WERI-Rb-1 (cell line): ENCODE data around the gene KIF1C.
A peak's percentile ranks its signal among the peaks of the same experiment; 100 is the strongest.
"Not testable (repeated sequence)": the region's sequence is repeated elsewhere in the genome, so short reads cannot be mapped to it uniquely, and the experiment has no call there.

Experiments
- DNase-seq: peaks from one replicate; pipeline ENCODE4 v3.0.0-alpha.2; 2020
- H3K27ac ChIP-seq: fragments of 250-450 bp; sonication (Bioruptor Pico); 2 replicates; pipeline ENCODE4 v1.5.1; 2020; ENCODE audit warnings: mild to moderate bottlenecking, moderate library complexity
- H3K27me3 ChIP-seq: fragments of 250-450 bp; sonication (Bioruptor Pico); 2 replicates; pipeline ENCODE4 v1.5.1; 2021; ENCODE audit warnings: mild to moderate bottlenecking, low read depth, moderate library complexity; ENCODE audit not compliant: insufficient read depth, severe bottlenecking
- H3K36me3 ChIP-seq: fragments of 250-450 bp; sonication (Bioruptor Pico); 2 replicates; pipeline ENCODE4 v1.5.1; 2020; ENCODE audit warnings: mild to moderate bottlenecking, moderate library complexity
- H3K4me3 ChIP-seq: 2 replicates; pipeline ENCODE4 v1.5.1; 2011; ENCODE audit warnings: low read depth, mild to moderate bottlenecking, control low read depth, low read length
- H3K9me3 ChIP-seq: fragments of 250-450 bp; sonication (Bioruptor Pico); 2 replicates; pipeline ENCODE4 v1.5.1; 2021; ENCODE audit warnings: mild to moderate bottlenecking, moderate library complexity; ENCODE audit not compliant: severe bottlenecking
- TF ChIP-seq, protein P1 (sequence below): IDR thresholded peaks from 2 replicates; pipeline ENCODE4 v1.5.1; 2011; ENCODE audit warnings: low read depth, mild to moderate bottlenecking, control low read depth, inconsistent platforms, low read length

The KIF1C gene

GRCh38 chr17:5027916-5028315 is 30.2 kb downstream of the KIF1C start:
- TF ChIP-seq, protein P1, sequence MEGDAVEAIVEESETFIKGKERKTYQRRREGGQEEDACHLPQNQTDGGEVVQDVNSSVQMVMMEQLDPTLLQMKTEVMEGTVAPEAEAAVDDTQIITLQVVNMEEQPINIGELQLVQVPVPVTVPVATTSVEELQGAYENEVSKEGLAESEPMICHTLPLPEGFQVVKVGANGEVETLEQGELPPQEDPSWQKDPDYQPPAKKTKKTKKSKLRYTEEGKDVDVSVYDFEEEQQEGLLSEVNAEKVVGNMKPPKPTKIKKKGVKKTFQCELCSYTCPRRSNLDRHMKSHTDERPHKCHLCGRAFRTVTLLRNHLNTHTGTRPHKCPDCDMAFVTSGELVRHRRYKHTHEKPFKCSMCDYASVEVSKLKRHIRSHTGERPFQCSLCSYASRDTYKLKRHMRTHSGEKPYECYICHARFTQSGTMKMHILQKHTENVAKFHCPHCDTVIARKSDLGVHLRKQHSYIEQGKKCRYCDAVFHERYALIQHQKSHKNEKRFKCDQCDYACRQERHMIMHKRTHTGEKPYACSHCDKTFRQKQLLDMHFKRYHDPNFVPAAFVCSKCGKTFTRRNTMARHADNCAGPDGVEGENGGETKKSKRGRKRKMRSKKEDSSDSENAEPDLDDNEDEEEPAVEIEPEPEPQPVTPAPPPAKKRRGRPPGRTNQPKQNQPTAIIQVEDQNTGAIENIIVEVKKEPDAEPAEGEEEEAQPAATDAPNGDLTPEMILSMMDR, result no peak
- no peak overlapping the region for H3K4me3 ChIP-seq

DNA sequence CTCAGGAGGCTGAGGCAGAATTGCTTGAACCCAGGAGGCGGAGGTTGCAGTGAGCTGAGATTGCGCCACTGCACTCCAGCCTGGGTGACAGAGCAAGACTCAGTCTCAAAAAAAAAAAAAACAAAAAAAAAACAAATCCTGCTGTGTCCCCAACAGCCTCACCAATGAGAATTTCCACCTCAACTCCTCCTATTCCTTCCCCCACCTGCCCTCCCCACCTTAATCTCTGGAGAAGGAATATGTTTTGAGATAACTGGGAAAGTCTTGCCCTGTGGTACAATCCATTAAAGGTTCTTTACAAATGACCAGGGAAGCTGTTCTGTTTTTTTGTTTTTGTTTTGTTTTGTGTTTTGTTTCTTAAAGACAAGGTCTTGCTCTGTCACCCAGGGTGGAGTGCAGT is 32.4 kb downstream of the KIF1C start:
- not testable (repeated sequence) for H3K27me3 ChIP-seq, DNase-seq, H3K36me3 ChIP-seq, H3K27ac ChIP-seq, H3K4me3 ChIP-seq, H3K9me3 ChIP-seq

More at GRCh38 chr17:5027916-5028315, 30.2 kb downstream of the KIF1C start:
- Histone ChIP-seq H3K27ac (no peak overlapping the region), H3K36me3 (peaks cover 4% of the 10 kb centered on the region; the same call in 1 of the 2 replicates), H3K27me3 (no peaks in the 10 kb centered on the region), H3K9me3 (no peaks in the 10 kb centered on the region)
- no peak for DNase-seq

- Histone ChIP-seq H3K36me3 (no peaks in the 10 kb centered on the region), H3K27ac (peak overlapping the region; percentile 70), H3K27me3 (no peaks in the 10 kb centered on the region), H3K9me3 (no peaks in the 10 kb centered on the region), H3K4me3 (peak overlapping the region; percentile 52)
- DNase-seq, result peak; percentile 93
- TF ChIP-seq, protein P1, result peak; percentile 77
Measured at GRCh38 chr17:5031365-5032082, 33.8 kb downstream of the KIF1C start.

GRCh38 chr17:5032865-5033264 is 35.1 kb downstream of the KIF1C start:
- no peaks in the 10 kb centered on the region for H3K36me3 ChIP-seq
- H3K27ac ChIP-seq, result no peak overlapping the region
- no peaks in the 10 kb centered on the region for H3K9me3 ChIP-seq
- TF ChIP-seq, protein P1, result no peak
- H3K27me3 ChIP-seq, result no peaks in the 10 kb centered on the region
- H3K4me3 ChIP-seq, result no peak overlapping the region
- DNase-seq, result no peak

DNA sequence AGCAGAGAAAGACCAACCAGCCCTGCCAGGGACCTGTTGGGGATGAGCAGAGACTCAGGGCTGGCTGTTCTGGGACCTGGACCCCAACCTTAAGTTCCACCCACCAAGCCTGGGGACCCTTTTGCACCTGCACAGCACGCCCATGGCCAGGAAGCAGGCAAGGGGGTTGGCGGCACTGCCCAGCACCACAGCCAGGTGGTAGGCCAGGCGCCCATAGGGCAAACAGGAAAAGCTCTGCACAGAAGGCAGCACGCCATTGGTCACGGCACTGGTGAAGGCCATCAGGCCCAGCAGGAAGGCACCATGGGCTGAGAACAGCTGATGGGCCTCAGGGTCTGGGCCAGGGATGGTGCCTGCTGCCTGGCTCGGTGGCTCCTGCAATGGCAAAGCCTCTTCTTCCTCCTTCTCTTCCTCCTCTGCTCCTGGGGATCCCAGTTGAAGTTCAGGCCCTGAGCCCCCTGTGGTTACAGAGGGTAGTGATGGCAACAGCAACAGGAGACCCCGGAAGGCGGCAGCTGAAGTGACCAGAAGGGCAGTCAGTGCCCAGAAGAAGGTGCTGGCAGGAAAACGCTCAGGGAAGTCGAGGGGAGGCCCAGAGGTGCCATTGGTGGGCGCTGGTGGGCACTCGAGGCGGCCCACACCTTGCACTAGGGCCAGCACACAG is 35.7 kb downstream of the KIF1C start:
- no peak overlapping the region for H3K4me3 ChIP-seq
- no peaks in the 10 kb centered on the region for H3K36me3 ChIP-seq
- TF ChIP-seq, protein P1, result 0 out of 2 replicates have a peak, but pooled peaks have one; percentile 9
- H3K9me3 ChIP-seq, result no peaks in the 10 kb centered on the region
- no peaks in the 10 kb centered on the region for H3K27me3 ChIP-seq
- no peak overlapping the region for H3K27ac ChIP-seq
- DNase-seq, result no peak

- DNase-seq, result no peak
- no peak overlapping the region for H3K4me3 ChIP-seq
- no peak overlapping the region for H3K27ac ChIP-seq
- TF ChIP-seq, protein P1, result no peak
- H3K27me3 ChIP-seq, result no peaks in the 10 kb centered on the region
- no peaks in the 10 kb centered on the region for H3K36me3 ChIP-seq
- H3K9me3 ChIP-seq, result no peaks in the 10 kb centered on the region
Measured at GRCh38 chr17:5034063-5034462, 36.3 kb downstream of the KIF1C start.
